COLO668 (cell line): Measurements from ENCODE around the gene CST6.

Experiments
- DNase-seq: peaks from one replicate; lab custom pipeline; 2025; ENCODE audit not compliant: unreplicated experiment; lab: John Stamatoyannopoulos, UW

The CST6 gene

GRCh38 chr11:66011785-66012303 is at the start of gene CST6:
CST6 (plus strand) TSS chr11:66012008; CDS start chr11:66012045, 37 bp downstream.
- DNase-seq = peak; percentile 60

DNA sequence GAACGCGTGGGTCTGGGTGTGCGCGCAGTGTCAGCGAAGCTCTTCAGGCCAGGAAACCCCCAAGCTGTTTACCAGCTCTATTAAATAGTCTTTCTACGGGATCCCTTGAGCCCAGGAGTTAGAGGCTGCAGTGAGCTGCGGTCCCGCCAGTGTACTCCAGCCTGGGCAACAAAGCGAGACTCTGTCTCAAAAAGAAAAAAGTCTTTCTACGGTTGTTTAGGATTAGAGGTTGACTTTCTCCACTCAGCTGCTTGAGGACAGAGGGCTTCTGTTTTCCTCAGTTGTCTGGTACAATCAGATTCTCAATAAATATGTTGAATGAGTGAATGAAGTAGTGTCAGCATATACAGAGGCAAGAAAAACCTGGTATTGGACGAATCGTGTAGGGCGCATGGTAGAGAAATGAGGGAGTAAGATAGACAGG is 49.7 kb upstream of the CST6 start:
- DNase-seq = no peak

GRCh38 chr11:65964906-65965305 is 46.9 kb upstream of the CST6 start:
- DNase-seq = no peak

DNA sequence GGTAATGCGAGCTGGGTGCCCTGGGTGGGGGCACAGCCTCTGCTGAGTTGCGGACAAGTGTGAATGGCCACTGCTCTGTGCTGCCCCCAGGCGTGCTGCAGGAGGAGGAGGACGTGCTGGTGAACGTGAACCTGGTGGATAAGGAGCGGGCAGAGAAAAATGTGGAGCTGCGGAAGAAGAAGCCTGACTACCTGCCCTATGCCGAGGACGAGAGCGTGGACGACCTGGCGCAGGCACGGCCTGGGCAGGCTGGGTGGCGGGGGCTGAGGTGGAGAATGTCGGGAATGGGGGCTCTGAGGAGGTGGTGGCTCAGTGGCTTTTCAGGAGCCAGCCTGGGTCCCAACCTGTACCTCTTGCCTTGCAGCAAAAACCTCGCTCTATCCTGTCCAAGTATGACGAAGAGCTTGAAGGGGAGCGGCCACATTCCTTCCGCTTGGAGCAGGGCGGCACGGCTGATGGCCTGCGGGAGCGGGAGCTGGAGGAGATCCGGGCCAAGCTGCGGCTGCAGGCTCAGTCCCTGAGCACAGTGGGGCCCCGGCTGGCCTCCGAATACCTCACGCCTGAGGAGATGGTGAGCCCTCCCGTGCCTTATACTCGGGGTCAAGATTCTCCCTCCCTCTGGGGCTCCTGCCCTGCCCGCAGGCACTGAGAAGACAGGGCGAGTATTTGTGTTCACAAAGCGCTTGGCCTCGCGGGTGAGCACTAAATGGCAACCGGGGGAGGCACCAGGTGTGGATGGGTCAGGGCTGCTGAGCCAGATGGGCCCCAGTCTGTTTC is 45.6 kb upstream of the CST6 start:
- no peak for DNase-seq

GRCh38 chr11:65967329-65967934 is 44.4 kb upstream of the CST6 start:
- no peak for DNase-seq

GRCh38 chr11:65968600-65969482 is 43.0 kb upstream of the CST6 start:
- DNase-seq = no peak

- DNase-seq = no peak
Observed at GRCh38 chr11:65972116-65972515, 39.7 kb upstream of the CST6 start.

DNA sequence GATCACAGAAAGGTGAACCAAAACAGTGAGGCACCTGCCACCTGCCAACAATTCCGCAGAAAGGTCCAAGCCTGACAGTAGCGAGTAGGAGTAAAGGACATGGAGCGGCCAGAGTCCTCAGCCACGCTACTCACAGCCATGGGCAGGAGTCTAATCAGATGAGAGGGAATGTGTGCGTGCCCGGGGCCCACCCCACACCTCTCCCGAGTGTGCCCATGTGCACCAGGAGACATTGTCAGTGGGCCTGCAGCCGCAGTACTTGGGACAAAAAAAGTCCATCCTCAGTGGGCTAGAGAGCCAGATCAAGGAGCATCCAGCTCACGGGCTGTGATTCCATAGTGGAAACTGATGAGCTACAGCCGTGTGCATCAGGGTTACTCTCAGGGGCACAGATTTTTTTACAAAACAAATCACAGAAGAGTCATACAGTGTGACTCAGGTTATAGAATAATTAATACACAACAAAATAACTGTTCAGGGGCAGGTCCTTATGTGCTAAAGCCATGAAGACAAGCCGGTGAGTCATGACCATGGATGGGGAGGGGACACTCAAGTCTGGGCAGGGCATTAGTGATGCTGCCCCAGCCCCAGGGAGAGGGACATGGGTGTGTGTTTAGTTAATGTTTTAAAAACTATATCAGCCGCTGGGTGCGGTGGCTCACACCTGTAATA is 38.2 kb upstream of the CST6 start:
- no peak for DNase-seq

- DNase-seq = no peak
Observed at GRCh38 chr11:65975771-65976170, 36.0 kb upstream of the CST6 start.

DNA sequence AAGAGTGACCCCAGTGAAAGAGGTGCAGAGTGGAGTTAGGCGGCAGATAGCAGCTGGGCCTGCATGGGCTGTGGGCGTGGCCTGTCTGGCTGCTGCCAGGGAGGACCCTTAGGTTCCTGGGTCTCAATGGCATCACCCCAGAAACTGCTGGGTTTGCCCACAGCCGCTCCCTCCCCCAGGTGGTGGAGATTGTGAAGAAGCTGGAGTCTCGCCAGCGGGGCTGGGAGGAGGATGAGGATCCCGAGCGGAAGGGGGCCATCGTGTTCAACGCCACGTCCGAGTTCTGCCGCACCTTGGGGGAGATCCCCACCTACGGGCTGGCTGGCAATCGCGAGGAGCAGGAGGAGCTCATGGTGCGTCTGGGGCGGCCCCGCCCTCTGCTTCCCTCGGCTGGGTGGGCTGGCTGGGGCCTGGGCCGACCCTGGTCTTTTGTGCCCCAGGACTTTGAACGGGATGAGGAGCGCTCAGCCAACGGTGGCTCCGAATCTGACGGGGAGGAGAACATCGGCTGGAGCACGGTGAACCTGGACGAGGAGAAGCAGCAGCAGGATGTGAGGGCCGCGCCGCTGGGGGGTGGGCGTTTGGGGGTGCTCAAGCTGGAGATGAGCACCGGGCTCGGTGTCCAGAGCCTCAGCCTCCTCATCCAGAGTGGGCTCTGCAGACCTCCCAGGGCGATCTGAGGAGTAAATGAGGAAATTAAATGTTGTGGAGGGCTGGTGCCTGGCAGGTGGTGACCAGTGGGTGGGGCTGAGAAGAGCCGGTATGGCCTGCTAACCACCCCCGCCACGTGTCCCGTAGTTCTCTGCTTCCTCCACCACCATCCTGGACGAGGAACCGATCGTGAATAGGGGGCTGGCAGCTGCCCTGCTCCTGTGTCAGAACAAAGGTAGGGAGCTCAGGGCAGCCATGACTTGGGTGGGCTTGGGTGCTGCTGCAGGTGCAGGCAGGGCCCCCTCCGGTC is 35.3 kb upstream of the CST6 start:
- no peak for DNase-seq

- DNase-seq = no peak
Observed at GRCh38 chr11:65977621-65978390, 34.0 kb upstream of the CST6 start.

GRCh38 chr11:65978391-65979238 is 33.2 kb upstream of the CST6 start:
- DNase-seq = no peak

GRCh38 chr11:65979261-65979759 is 32.5 kb upstream of the CST6 start:
- no peak for DNase-seq

DNA sequence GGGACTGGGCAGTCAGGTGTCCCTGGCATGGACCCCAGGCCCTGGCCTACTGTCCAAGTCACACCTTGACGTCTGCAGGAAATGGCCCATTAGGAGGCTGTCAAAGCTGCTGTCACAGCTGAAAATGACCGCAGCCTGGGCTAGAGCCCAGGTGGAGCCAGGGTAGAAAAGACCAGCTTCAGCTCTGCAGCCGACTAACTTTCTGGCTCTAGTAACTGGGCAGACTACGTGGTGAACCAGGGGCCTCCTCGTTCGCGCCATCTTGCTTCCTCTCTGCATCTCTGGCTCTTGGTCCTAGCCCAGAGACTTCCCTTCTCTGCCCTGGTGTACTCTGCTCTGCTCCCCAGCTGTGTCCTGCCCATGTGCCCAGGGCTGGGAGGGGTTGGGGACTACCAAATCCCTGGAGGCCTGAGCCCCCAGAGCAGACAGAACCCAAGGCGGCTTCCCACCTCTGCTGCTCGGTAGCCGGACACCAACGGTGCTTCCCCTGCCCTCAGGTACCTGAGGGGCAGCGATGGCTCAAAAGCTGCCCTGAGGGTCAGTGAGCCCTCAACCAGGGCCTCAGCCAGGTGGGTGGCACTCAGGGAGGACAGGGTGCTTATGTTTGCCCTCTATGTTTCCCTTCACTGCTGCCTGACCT is 30.6 kb upstream of the CST6 start:
- no peak for DNase-seq

GRCh38 chr11:65981972-65982823 is 29.6 kb upstream of the CST6 start:
- no peak for DNase-seq

DNA sequence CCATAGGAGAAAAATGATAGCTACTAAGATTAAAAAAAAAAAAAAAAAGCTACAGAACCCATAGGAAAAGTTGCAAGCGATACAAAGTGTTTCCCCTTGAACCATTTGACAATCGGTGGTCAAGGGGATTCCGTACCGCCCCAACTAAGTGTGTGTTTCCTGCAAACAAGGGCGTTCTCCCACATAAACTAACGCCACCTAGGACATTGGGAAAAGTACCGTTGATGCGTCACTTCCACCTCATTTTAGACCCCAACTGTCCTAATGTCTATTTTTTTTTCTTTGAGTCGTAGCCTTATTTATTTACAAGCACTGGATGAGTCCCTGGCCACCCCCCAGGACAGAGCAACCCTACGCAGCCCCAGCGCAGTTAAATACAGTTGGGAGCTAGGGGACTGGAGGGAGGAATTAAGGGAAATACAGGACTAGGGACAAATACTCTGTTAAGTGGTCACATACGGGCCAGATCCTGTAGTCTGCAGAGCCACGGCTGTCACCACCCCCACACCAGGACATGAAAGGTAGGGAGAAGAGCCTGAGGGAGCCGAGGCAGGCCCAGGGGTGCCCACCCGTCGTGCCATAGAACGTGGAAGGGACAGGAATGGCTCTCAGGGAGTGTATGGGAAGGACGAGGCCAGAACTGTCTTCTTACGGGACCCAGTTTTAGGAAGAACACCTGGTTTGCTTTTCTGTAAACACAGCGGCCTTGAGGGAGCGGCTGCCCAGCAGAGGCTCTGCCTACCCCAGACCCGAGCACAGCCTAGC is 28.8 kb upstream of the CST6 start:
- no peak for DNase-seq
